GM19438 (cell line): ENCODE results near the gene CHST8.

ENCODE experiments used
- ATAC-seq: cut with Tn5 transposase; IDR thresholded peaks from one replicate; pipeline ENCODE4 v1.9.1; 2021; ENCODE audit warnings: low read depth; ENCODE audit not compliant: unreplicated experiment

The CHST8 gene

DNA sequence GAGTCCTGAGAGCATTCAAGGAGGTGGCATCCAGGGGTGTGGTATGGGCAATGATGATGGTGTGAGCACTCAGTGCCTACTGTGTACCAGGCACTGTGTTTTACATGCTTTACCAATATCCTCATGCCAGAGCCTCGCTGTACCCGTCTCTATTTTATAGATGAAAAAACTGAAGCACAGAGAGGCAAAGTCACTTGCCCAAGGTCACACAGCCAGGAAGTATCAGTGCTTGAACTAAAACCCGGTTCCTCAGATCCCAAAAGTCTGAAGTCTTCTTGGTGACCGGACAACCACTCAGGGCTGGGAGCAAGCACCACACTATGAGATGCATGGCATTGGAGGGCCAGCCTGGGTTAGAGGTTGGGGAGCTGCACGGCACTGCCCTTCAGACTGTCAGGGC, 84.1 kb downstream of the CHST8 start:
- no peak for ATAC-seq

DNA sequence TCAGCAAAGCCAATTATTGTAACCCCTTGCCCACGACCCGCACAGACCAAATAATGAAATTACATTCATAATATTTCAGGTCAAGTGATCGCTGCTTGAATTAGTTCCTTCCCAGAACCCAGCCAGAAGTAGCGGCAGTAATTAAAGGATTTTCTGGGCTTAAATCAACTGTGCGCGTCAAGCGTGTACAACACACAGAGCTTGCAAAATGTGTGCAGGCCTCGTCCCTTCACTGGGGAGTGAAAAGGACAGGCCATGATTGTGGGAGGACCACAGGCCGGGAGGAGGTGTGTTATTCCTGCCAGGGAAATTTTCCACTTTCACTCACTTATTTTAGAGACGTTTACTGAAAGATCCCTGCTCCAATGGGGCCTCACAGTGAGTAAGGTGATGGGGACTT, 84.9 kb downstream of the CHST8 start:
- ATAC-seq = no peak

DNA sequence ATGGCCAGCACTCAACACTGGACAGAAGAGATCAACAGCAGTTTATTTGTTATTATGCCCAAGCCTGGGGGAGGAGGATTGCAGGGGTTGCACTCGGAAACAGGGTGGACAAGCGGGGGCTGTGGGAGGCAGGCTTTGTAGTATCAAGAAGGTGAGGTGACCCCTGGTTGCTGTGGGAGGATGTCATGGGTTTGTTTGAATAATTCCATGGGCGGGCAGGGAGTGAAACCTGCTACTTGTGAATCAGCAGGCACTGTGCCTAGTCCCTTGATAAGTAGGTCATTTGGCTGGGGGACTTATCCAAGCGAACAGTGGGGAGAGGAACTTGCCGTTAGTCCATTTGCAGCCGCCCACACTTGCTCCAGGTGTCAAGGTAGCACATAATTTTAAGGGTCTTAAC, 90.5 kb downstream of the CHST8 start:
- no peak for ATAC-seq

DNA sequence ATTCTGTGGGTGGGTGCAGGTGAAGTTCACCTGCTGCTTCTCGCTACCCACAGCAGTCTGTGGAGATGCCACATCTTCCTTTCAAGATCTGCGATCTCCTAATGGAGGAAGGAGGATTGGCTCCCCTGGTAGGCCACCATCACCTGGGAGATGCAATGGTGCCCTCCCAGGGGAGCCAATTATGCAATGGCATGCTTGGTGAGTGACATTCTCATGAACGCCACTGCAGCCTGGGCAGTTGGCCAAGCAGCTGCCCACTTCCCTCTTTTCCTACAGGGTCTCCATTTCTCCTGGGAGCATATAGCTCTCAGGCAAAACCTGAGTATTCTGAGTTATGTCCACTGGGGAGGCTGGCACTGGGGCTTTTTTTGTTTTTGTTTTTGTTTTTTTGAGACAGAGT, 91.4 kb downstream of the CHST8 start:
- no peak for ATAC-seq

DNA sequence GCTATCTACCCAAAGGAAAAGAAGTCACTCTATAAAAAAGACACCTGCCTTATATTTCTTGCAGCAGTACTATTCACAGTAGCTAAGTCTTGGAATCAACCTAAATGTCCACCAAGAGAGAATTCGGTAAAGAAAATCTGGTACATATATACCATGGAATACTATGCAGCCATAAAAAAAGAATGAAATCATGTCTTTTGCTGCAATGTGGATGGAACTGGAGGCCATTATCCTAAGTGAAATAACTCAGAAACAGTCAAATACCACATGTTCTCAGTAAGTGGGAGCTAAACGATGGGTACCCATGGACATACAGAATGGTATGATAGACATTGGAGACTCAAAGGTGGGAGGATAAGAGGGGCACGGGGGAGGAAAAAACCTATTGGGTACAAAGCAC, 92.4 kb downstream of the CHST8 start:
- no peak for ATAC-seq

DNA sequence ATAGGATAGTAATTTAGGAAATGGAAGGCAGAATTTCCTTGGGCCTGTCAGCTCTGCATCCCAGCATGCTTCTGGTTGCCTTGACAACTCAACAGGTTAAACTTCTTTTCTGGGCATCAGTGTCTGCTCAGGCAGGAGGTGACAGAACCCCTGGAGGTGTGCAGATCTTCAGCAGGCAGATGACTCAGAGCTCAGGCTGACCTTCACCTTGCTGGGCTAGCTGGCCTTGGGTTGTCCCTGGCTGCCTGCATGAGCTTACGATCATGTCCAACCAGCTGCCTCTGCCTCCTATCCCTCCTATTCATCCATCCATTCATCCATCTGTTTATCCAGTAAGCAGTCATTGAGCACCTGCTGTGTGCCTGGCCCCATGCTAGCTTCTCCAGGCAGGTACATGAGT, 93.7 kb downstream of the CHST8 start:
- ATAC-seq = no peak

DNA sequence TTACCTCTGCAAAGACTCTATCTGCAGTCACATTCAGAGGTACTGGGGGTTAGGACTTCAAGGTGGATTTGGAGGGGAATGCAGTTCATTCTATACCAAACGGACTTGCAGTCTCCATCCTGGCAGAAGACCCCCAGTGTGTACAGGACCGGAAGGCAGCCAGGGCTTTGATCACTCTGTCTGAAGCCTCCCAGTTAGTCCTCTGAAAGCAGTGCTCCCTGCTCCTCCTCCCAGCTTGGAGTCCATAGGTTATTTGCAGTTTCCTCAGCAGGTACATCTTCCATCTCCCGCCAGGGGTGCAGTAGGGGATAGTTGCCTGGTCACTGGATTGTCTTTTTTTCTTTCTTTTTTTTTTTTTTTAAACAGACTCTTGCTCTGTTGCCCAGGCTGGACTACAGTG, 96.1 kb downstream of the CHST8 start:
- no peak for ATAC-seq

DNA sequence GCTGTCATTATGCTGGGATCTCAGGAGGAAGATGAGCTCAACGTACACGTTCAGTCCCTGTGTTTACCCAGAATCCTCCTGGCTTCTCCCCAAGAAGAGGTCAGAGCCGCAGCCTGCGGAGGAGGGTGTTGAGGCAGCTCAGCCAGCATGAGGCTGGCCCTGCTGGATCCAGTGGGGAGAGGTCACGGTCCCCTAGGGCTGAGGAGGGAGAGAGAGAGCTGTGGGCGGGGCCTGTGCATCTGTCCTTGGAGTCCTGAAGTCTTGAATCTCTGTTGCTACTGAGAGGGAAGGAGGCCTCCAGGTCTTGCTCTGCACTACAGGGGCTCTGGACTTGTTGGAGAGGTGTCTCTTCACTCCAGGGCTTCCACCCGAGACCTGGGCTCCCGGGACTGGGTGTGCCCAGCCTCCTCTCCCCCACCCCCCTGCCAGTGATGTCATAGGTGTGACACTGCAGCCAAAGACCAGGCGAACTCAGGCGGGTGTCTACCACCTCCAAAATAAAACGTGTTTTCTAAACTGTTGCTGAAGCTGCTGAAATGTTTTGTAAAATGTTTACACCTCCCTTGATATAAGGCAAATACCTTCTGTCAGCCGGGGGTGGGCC, 97.0 kb downstream of the CHST8 start:
- ATAC-seq = no peak

DNA sequence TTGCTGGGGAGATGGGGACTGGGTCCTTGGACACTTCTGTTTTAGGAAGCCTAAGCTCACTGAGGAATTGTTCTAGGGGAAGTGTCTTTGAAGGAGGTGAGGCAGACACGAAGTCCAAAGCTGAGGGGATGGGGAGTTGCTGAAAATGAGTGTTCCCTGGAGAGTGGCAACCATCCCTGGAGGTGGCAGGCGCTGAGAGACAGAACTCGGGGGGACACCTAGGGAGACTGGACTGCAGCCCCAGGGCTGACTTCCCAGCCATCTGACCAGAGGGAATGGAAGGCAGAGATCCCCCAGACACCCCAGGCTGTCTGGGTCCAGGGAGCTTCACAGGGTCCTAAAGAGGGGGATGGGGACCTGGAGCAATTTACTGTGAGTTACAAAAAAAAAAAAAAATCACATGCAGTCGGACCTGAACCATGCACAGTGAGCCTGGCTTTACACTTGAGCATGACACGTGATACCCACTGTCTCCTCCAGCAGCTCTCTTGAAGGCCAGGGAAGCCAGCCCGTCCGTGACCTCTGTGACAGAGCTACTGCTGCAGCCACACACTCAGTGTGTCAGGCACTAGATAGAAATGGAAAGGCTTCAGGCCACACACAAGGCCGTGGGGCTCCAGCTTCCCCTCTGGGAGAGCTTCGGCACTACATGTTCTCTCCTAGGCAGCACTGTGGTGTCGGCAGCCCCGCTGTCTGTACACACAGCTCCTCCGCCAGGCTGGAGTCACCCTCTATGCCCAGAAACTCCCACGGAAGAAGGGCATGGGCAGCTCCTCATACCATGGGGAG, 97.8 kb downstream of the CHST8 start:
- no peak for ATAC-seq

DNA sequence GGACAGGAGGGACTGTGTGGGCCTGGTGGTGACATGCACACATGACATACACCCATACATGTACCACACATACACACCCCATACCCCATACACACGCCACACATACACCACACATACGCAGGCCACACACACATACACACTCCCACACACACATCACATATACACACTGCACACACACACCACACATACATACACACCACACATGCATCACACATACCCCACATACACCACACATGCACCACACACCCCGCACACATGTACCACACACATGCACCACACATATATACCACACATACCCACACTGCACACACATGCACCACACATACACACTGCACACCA, 98.4 kb downstream of the CHST8 start:
- no peak for ATAC-seq

DNA sequence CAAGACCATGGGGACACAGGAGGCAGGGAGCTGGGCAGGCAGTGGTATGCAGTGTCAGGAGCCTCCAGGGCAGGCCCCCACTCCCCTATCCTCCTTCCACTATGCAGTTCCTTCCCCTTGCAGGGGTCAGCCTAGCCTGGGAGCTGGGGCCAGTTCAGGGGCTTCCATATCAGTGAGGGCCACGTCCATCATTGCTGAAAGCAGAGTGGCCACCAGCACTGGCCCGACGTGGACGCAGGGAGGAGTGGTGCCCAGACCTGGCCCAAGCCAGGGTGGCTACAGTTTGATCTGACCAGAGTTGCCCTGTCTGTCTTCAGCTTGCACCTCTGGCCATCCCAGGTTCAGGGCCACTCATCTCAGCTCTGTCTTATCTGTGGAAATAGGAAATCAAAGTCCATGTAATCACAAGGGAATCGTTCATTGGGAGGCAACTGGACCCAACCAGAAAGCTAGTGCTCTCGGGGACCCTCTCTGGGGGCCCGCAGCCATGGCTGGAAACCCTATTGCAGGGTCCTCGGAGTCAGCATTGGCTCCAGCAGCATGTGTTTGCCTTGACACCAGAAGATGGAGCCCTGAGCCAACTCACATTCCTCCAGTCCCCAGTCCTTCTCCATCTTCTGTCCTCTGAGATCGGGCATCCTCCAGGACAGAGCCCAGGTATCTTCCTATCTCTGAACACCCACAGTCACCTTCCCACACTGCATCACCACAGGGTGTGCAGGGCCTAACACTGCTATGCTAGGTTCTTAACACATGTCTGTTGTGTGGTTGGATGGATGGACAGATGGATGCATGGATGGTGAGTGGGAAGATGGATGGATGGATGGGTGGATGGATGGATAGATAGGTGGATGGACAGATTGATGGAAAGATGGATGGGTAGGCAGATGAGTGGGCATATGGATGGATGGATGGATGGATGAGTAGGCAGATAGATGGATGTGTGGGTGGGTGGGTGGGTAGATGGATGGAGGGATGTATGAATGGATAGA, 99.2 kb downstream of the CHST8 start:
- no peak for ATAC-seq

DNA sequence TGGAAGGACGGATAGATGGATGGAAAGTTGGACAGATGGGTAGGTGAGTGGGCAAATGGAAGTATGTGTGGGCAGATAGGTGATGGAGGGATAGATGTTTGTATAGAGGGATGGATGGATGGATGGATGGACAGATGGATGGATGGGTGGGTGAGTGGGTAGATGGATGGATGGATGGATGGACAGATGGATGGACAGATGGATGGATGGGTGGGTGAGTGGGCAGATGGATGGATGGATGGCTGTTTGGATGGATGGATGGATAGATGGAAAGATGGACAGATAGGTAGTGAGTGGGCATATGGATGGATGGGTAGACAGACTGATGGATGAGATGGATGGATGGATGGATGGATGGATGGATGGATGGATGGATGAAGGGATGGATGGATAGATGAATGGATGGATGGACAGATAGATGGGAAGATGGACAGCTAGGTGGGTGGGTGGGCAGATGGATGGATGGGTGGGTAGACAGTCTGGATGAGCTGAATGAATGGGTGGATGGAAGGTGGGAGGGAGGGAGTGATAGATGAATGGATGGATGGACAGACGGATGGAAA, 100.1 kb downstream of the CHST8 start:
- no peak for ATAC-seq

DNA sequence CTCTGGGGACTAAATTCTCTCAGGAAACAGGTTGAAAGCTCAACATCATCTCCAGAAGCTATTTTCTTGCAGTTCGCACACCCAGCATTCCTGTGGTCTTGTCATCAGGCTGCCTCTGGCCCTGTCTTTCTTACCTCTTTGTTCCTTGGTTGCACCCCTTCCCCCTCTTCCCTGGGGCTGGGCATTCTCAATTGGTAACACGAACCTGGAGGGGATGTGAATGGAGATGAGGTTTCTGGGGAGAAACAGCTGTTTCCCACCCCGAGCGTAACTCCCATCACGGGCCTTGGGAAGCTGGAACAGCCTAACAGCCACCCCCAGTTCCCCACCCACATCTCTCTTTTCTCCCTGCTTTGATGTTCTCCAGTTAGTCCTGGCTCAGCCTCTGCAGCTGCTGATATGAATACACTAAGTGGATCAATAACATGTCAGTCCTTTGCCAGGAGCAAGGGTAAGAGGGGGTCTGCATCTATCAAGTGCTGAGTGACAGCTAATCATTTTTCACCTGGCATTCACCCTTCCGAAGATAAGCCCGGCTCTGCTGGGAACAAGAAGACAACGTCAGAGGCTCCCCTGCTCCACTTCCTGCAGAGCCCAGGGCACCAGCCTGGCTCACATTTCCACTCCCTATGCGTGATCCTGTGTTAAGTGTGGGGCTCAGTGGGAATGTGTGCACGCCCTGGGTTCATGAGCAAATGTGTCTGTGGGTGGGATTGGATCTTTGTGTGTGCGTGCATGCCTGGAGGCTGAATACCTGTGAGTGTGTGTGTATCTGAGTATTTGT, 100.9 kb downstream of the CHST8 start:
- no peak for ATAC-seq

DNA sequence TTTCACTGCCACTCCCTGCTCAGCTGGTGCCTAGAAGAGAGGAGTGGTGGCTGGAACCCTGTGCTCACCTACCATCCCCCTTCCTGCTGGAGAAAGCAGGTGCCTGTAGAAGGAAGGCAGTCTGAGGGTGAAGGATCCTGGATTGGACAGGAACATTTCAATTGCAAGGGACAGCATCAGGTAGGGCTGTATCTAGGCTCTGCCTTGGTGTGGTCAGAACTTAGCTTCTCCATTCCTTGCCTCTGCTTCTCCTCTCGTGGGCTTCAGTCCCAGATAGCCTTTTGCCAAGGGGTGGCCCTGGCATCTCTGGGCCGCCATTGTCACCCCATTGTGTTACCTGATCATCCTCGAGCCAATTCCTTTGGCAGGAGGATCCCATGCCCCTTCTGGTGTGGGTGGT, 101.8 kb downstream of the CHST8 start:
- no peak for ATAC-seq

DNA sequence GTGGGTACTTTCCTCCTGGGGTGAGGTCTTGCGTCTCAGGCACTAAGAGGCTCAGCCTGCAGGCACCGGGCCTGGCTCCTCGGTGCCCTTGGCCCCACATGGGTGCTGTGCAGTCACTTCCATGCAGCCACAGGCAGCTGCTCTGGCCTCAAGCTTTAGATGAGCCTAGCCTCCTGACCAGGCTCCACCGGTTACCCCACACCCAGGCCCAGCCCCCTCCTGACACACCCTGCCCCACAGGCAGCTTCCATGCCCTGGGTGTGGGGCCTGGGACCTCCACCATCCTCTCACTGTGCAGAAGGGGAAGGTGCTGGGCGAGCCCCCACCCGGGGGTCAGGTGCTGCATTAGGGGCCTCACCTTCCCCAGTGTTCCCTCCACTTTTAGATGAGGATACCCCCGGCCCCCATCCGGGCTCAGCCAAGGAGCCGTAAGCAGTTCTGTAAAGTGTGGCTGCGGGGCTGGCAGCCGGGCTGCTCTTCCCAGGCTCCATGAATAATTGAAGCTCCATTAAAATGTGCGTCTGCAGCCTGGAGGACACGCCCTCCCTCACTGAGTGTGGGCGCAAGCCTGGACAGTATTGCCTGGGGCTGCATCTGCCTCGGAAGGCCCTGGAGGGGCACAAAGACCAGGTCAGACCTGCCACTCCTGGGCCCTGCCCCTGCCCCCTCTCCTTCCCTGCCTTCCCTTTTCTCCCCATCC, 102.4 kb downstream of the CHST8 start:
- ATAC-seq = no peak

DNA sequence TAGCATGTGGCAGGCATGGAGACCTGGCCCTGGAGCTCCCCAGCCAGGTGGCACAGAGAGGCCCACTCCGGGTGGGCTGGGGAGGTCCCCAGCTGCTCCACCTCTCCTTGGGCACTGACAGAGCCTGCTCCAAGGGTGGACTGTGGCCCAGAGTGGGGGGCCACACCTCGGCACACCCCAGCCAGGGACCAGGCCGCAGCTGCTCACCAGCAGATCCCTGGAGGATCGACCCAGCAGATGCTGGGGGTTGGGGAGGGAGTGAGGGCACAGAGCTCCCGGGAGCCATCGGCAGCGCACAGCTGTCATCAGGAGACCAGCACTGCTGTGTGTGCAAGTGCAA, 102.9 kb downstream of the CHST8 start:
- ATAC-seq = no peak

DNA sequence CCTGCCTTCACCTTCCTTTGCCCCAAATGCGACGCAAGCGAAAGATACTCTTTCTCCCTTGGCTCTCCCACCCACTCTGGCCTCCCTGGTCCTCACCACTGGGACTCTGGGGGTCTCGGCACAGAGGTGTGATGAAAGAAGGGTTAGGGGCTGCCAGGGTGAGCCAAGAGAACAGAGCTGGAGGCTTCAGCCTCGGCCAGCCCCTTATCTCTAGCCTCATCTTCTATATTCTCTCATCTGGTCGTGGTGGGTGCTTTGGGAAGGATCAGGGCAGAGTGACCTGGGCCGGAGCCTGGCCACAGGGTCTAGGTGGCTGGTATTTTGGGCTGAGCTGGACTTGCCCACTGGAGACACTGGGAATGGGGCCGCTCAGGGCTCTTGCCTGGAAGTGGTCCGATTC, 103.8 kb downstream of the CHST8 start:
- ATAC-seq = no peak

DNA sequence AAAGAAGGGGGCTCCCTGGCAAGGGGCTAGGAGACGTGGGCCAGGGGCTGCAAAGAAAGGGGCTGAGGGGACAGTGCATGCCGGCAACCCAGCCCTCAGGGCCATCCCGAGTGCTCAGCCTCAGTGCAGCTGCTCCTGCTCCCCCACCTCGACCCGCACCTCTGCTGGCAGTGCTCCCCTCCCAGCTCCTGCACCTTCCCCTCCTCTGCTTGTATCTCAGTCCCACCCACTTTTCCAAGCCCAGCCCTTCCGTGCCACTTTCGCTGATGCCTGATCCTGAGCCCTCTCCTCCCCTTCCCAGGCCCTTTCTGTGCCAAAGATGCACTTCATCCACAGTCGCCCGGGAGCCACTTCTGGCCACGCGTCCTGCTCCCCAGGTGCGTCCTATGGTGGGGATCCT, 105.0 kb downstream of the CHST8 start:
- no peak for ATAC-seq

DNA sequence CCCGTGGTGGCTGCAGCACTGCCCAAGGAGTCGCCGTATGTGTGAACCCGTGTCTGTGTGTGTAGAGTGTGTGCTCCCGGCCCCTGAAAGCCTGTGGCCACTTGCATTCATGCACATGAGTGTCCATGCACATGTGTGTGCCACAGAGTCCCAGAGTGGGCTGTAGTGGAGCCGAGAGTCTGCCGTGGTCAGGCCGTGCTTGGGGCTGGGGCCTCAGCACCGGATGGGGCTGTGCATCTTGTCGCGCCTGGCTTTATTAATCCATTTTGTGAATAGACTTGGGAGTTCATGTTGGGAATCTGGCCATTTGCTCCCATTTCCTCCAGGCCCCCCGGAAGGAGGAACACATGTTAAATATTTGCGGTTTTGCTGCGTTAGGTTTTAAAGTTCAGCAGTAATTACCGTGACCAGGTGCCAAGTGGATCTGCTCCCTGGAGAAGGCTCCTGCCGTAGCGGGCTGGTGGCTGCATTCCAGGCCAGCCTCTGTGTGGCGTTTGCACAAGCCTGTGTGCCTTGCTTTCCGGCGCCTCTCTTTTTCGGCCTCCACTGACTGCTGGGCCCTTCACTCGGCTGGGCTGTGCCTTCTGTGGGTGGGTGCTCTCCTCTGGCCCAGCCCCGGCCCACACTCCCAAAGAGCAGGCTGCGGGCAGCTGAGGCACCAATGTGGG, 105.7 kb downstream of the CHST8 start:
- no peak for ATAC-seq
